Hepatocyte (in vitro differentiated cells): ENCODE data around the gene TMCC1.

Source experiments
- EZH2 ChIP-seq: fragments of 200-600 bp; sonication (generic); IDR thresholded peaks from 2 replicates; pipeline ENCODE4 v1.6.1; 2016; ENCODE audit warnings: antibody characterized with exemption, mild to moderate bottlenecking, borderline replicate concordance
- TF ChIP-seq, protein P1 (sequence below): fragments of 200-600 bp; sonication (generic); IDR thresholded peaks from 2 replicates; pipeline ENCODE4 v1.5.1; 2016; ENCODE audit warnings: antibody characterized with exemption, mild to moderate bottlenecking; ENCODE audit not compliant: poor library complexity

DNA sequence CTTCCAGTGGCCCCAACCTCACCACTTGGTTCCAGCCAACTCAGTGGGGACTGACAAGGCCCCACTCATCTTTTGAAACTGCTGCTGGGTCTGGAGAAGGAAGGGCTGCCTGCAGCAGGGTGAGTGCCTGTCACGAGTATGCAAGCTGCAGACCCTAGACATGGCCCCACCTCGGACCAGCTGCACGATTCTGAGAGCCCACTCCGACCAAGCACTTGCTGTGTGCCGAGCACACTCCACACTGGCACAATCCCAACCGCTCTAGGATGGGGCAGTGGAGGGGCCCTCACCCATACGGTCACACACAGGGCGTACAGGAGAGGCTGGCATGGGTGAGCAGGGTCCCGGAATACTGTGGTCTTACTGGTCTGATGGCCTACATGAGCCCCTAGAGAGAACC is 279.1 kb downstream of the TMCC1 start:
- TF ChIP-seq, protein P1, sequence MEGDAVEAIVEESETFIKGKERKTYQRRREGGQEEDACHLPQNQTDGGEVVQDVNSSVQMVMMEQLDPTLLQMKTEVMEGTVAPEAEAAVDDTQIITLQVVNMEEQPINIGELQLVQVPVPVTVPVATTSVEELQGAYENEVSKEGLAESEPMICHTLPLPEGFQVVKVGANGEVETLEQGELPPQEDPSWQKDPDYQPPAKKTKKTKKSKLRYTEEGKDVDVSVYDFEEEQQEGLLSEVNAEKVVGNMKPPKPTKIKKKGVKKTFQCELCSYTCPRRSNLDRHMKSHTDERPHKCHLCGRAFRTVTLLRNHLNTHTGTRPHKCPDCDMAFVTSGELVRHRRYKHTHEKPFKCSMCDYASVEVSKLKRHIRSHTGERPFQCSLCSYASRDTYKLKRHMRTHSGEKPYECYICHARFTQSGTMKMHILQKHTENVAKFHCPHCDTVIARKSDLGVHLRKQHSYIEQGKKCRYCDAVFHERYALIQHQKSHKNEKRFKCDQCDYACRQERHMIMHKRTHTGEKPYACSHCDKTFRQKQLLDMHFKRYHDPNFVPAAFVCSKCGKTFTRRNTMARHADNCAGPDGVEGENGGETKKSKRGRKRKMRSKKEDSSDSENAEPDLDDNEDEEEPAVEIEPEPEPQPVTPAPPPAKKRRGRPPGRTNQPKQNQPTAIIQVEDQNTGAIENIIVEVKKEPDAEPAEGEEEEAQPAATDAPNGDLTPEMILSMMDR: no peak
- TF ChIP-seq EZH2: no peak
